GM18508 (cell line): Measurements from ENCODE around the gene ARL8B.
A peak's percentile ranks its signal among the peaks of the same experiment; 100 is the strongest.
"Not testable (repeated sequence)": the region's sequence is repeated elsewhere in the genome, so short reads cannot be mapped to it uniquely, and the experiment has no call there.

Source experiments
- ATAC-seq: cut with Tn5 transposase; IDR thresholded peaks from one replicate; pipeline ENCODE4 v1.9.1; 2021; ENCODE audit warnings: moderate number of reproducible peaks; ENCODE audit not compliant: insufficient read depth, unreplicated experiment

Gene ARL8B

GRCh38 chr3:5106933-5107334 is 15.2 kb upstream of the ARL8B start:
- not testable (repeated sequence) for ATAC-seq

- ATAC-seq: no peak
Measured at GRCh38 chr3:5110337-5110736, 11.8 kb upstream of the ARL8B start.

DNA sequence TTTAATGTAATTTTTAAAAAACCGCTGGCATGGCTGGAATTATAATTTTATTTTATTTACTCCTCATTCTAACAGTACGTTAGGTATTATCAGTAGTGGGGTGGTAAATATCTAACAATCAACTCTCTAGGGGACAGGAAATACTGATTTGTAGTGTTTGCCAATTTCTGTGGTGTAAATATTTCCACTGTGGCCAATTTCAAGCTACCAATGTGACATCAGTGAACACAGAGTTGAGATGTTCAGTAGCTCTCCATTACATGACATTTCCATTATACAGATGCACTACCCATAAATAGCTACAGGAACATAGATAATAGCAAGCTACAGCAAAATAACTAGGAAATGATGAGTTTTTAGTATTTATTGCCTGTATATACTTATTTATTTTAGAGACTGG is 10.0 kb upstream of the ARL8B start:
- ATAC-seq: no peak

- not testable (repeated sequence) for ATAC-seq
Measured at GRCh38 chr3:5113726-5114125, 8.4 kb upstream of the ARL8B start.

DNA sequence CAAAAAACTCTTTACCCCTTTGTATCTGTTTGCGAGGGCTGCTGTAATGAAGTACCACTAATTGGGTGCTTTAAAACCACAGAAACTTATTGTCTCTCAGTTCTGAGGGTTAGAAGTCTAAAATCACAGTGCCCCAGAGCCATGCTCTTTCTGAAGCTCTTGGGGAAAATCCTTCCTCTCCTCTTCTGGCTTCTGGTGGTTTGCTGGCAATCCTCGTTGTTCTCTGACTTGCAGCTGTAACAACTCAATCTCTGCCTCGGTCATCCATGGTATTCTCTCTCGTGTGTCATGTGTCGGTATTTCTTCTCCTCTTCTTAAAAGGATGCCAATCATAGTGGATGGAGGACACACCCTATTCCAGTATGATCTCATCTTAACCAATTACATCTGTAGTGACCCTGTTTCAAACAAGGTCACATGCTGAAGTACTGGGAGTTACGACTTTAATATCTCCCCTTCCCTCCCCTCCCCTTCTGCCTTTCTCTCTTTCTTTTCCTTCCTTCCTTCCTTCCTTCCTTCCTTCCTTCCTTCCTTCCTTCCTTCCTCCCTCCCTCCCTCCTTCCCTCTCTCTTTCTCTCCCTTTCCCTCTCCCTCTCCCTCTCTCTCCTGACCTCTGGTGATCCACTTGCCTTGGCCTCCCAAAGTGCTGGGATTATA is 6.5 kb upstream of the ARL8B start:
- ATAC-seq: no peak

- ATAC-seq: no peak
Measured at GRCh38 chr3:5116538-5116937, 5.6 kb upstream of the ARL8B start.

- no peak for ATAC-seq
Measured at GRCh38 chr3:5120446-5120845, 1.6 kb upstream of the ARL8B start.

DNA sequence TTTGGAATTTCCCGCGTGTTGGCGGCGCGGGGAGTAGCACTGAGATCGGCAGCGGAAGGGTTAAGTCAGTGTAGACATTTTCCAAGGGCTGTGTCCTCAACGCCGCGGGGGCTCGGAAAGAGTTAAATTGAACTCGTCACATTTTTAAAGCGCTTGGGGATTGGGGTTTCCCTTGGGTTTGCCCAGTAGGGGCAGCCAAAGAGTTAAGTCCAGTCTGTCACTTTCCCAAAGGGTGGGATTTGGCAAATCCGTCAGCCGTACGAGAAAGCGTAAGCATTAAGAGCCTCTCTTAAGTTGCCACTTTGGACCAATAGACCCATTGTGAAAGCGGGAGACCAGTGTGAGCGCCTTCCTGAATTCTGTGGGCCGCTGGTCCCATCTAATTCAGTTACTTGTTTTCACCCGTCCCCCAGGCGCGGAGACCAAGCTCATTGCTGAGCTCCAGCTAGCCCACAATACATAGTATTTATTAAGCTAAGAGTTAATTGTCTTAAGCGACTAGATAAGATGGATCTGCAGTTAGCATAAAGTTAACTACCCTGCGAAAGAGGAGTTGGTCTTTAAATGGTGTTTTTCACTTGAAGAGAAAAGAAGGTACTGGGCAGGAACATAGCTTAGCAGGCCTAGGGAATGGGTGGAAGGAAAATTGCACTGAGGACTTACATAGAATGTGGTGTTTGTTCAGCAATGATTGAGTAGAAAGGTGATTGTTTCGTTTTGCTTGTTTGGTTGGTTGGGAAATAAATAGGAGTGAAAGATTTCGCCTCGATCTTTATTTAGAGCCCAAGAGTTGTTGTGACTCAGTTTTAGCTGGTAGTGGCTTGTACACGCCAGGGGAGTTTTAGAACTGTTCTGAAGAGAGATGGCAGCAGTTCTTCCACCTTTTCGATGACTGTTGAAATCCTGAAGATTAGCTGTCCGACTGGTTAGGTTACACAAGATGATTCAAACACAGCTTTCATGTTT is 932 bp downstream of the ARL8B start:
- ATAC-seq: no peak

DNA sequence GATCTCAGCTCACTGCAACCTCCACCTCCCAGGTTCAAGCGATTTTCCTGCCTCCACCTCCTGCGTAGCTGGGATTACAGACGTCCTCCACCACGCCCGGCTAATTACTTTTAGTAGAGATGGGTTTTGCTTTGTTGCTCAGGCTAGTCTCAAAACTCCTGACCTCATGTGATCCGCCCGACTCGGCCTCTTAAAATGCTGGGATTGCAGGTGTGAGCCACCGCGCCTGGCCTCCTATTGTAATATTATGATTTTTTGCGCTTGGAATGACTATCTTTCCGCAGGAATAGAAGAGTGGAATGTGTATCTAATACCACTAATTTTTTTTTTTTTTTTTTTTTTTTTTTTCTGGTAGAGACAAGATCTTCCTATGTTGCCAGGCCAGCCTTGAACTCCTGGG is 1.8 kb downstream of the ARL8B start:
- no peak for ATAC-seq

DNA sequence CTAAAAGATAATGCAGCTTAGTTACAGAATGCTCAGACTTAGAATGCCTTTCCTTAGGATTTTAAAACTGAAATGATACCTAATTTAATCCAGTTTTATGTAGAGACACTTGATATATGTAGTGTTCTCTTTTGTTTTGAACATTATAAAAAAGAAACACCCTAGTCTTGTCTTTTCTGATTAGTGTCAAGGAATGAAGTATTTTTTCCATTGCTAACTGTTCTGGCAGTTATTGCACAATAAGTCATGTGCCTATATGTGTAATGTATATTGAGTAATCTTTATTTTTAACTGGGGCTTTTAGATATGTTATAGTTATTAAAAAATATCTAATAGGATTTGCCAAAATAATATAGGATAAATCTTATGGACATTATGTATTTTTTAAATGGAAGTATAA is 4.5 kb downstream of the ARL8B start:
- no peak for ATAC-seq

DNA sequence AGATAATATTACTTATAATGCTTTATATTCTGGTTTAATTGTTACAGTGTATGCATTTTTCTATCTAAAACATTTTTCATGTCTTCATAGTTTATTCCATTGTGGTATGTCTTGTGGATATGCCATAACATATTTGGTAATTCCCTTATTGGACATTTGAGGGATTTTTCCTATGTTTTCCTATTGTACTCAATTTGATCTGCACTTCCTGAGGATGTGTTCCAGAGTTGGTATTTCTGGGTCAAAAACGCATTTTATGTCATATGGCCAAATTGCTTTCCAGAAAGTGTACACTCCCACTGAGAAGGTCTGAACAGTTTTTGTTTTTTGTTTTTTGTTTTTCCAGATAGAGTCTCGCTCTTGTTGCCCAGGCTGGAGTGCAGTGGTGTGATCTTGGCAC is 6.8 kb downstream of the ARL8B start:
- no peak for ATAC-seq

- ATAC-seq: no peak
Measured at GRCh38 chr3:5133239-5134018, 11.3 kb downstream of the ARL8B start.

DNA sequence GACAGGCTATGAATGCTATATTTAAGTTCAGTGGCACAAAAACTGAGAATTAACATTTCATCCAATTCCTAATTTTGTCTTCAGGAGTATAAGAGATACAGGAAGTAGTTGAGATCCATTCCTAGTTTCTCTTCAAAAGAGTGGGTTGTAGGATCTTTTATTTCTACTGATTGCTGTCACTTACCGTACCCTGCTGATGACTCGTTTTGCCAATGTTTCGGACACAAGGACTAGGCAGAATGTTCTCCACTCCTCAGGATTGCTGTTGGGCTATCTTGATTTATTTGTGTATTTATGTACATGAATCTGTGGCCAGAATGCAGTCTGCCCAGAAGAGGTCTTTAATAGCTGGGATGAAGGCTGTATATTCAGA is 11.9 kb downstream of the ARL8B start:
- no peak for ATAC-seq

DNA sequence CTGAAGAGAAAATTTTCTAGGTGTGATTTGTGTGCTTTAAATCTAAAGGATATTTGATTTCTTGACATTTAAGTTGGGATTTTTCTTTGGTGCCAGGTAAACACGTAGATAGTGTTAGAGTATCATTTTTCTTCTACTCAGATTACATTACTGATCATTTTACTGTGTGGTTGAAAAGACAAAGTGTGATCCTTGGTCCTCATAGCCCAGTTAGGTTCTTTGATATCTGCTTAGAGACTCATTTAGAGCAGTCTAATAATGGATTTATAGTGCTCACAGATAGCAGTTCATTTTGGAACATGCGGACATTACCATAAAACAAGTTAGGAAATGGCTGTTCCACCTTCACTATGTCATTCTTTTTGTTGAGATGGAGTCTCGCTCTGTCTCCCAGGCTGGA is 12.4 kb downstream of the ARL8B start:
- ATAC-seq: no peak

DNA sequence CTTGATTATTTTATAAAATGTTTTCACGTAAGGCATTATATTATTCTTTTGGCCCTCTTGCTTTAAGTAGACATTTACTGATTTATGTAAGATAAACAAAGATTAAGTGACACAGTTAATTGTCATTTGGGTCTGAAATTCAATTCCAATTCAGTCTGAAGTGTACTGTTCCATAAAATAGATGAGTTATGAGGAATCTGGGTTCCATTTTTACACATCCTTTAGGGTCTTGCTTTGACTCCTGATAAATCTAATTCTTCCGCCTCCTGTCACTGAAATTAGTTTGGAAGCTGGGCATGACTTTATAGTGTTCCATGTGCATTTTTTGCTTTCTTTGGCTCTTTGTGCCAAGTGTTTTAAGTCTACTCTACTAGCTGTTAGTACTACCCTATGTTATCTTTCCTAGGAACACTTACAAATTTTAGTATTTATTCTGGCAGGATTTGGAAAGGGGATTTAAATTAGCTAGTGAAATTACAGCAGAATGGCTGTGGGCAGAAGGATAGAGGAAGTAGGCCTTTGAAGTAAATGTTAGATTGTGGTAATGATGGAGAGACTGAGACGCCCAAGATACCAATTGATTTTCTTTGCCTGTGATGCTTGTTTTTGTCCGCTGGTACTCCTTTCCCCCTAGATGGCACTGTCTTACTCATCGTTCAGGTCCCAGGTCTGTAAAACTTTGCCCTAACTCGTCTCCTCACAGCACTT is 14.3 kb downstream of the ARL8B start:
- ATAC-seq: peak; percentile 58

GRCh38 chr3:5136919-5137429 is 14.9 kb downstream of the ARL8B start:
- peak; percentile 14 for ATAC-seq

DNA sequence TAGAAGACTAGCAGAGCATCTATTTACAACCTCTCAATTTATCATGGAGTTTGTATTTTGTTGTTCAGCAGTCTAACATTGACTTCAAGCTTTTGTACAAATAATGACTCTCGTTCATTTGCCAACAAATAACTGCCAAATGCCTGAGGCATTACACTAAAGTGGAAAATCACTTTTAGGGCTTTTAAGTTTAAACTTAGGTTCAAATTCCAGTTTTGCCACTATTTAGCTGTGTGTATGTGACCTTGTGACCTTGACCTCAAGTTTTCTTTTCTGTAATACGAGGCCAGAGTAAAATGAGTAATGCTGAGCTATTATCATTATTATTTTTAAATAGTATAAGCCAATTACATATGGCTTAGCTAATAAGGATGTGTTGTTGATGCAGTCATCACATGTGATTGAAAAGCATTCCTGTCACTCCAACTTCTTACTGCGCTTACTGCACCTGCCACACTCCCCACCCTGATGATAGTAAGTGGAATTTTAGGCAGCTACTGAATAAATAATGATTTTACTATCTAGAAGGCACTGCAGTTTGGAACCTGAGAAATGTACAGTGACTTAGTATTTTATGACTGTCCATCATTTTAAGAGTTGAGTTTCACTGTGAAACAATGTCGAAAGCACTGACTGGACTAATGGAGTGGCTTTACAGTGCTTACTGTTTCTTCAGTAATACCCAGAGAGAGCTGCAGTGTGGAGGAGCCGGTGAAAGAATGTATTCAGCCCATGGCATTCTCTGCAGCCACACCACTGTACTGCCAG is 16.3 kb downstream of the ARL8B start:
- no peak for ATAC-seq

GRCh38 chr3:5140230-5140621 is 18.1 kb downstream of the ARL8B start:
- no peak for ATAC-seq

- ATAC-seq: no peak
Measured at GRCh38 chr3:5140839-5141238, 18.7 kb downstream of the ARL8B start.
